Keratinocyte (primary cell): Measurements from ENCODE around the gene CFAP47. TPM values are rescaled to one million over a fixed set of nuclear protein-coding genes. Genes with fewer than 3 reads are reported as not detected.

Experiments used
- DNase-seq: peaks from one replicate; pipeline ENCODE4 v3.0.0-alpha.2; 2011; ENCODE audit warnings: low read depth, missing footprints, low spot score
- FAIRE-seq: peaks from 2 replicates; lab custom pipeline; 2011; peaks lifted over from hg19 to GRCh38; lab: Jason Lieb, UNC
- H2AFZ ChIP-seq: 2 replicates; pipeline ENCODE4 v1.6.0; 2012; ENCODE audit warnings: low read length, control low read depth, inconsistent platforms; ENCODE audit not compliant: control insufficient read depth
- H3K27ac ChIP-seq: 2 replicates; pipeline ENCODE4 v1.5.1; 2011; ENCODE audit warnings: low read length; ENCODE audit not compliant: control insufficient read depth, insufficient read depth
- H3K27me3 ChIP-seq: 3 replicates; pipeline ENCODE4 v1.6.0; 2011; ENCODE audit warnings: low read length; ENCODE audit not compliant: control insufficient read depth, insufficient read depth; ENCODE audit errors: extremely low read depth
- H3K36me3 ChIP-seq, 2 experiments: 2 replicates in 1 of 2; 3 replicates in 1 of 2; pipeline ENCODE4 v1.5.1; 2011; ENCODE audit warnings: low read length in 2 of 2, mild to moderate bottlenecking in 1 of 2; ENCODE audit not compliant: control insufficient read depth in 2 of 2, insufficient read depth in 2 of 2; ENCODE audit errors: extremely low read depth in 1 of 2
- H3K4me1 ChIP-seq: 3 replicates; pipeline ENCODE4 v1.5.1; 2011; ENCODE audit warnings: low read length; ENCODE audit not compliant: control insufficient read depth, insufficient read depth; ENCODE audit errors: extremely low read depth
- H3K4me2 ChIP-seq: 3 replicates; pipeline ENCODE4 v1.6.0; 2011; ENCODE audit warnings: low read depth, low read length; ENCODE audit not compliant: control insufficient read depth, insufficient read depth; ENCODE audit errors: extremely low read depth
- H3K4me3 ChIP-seq, 3 experiments: fragments of 200-600 bp in 1 of 3; sonication (generic) in 1 of 3; 2 replicates in 2 of 3; 3 replicates in 1 of 3; pipeline ENCODE4 v1.5.1; 2011 to 2016; ENCODE audit warnings: low read length in 3 of 3, mild to moderate bottlenecking in 3 of 3, control low read depth in 2 of 3, inconsistent platforms in 1 of 3, low read depth in 1 of 3, mixed read lengths in 1 of 3, mixed run types in 1 of 3, moderate library complexity in 1 of 3; ENCODE audit not compliant: control insufficient read depth in 2 of 3, insufficient read depth in 2 of 3; ENCODE audit errors: extremely low read depth in 1 of 3
- H3K79me2 ChIP-seq: 2 replicates; pipeline ENCODE4 v1.6.0; 2012; ENCODE audit warnings: low read length; ENCODE audit not compliant: control insufficient read depth, insufficient read depth
- H3K9ac ChIP-seq: 3 replicates; pipeline ENCODE4 v1.6.0; 2011; ENCODE audit warnings: low read length; ENCODE audit not compliant: control insufficient read depth, insufficient read depth; ENCODE audit errors: extremely low read depth
- H3K9me1 ChIP-seq: 3 replicates; pipeline ENCODE4 v1.6.0; 2011; ENCODE audit warnings: low read length; ENCODE audit not compliant: control insufficient read depth, insufficient read depth; ENCODE audit errors: extremely low read depth
- H3K9me3 ChIP-seq: 2 replicates; pipeline ENCODE4 v1.5.1; 2012; ENCODE audit warnings: low read depth, low read length; ENCODE audit not compliant: control insufficient read depth
- H4K20me1 ChIP-seq: 3 replicates; pipeline ENCODE4 v1.6.0; 2011; ENCODE audit warnings: low read length; ENCODE audit not compliant: control insufficient read depth, insufficient read depth; ENCODE audit errors: extremely low read depth
- EZH2 ChIP-seq: IDR thresholded peaks from one replicate; pipeline ENCODE4 v1.6.1; 2012; ENCODE audit warnings: inconsistent platforms, mild to moderate bottlenecking, low read length, moderate library complexity
- dilution Hi-C: fragments of 300-500 bp; cut with MboI; formaldehyde crosslinking; loops from one replicate; pipeline ENCODE4 v1.7.0; 2020; ENCODE audit warnings: low sequenced_read_pairs; ENCODE audit not compliant: extremely low pct_ligation_motif_present
- polyA plus RNA-seq, 5 experiments: library from polyadenylated mRNA; depleted of rRNA in 3 of 5; stranded (reverse) in 3 of 5; stranded (forward) in 1 of 5; unstranded in 1 of 5; fragments of >200 nt; gene quantifications; 1 replicate in 1 of 5; 2 replicates in 3 of 5; 3 replicates in 1 of 5; pipeline versions ENCODE4 v1.2.1 to v1.2.3, GENCODE V29; 2011 to 2012; ENCODE audit warnings: missing spikeins in 2 of 5, low read depth in 1 of 5, low replicate concordance in 1 of 5
- small RNA-seq, 3 experiments: library from RNA; depleted of rRNA; stranded (forward); fragments of <200 nt; gene quantifications; one replicate each; pipeline ENCODE3, GENCODE V24; 2012; ENCODE audit warnings: low read depth in 3 of 3, low replicate concordance in 1 of 3; ENCODE audit not compliant: insufficient read length in 3 of 3
- TF ChIP-seq, protein P1 (sequence below), 3 experiments: IDR thresholded peaks in 1 of 3; conservative IDR thresholded peaks in 1 of 3; optimal IDR thresholded peaks in 1 of 3; 2 replicates in 2 of 3; 3 replicates in 1 of 3; pipeline versions ENCODE3 to v1.5.1; 2011; ENCODE audit warnings: low read length in 3 of 3, mild to moderate bottlenecking in 3 of 3, moderate library complexity in 2 of 3, control low read depth in 1 of 3, inconsistent platforms in 1 of 3; ENCODE audit not compliant: insufficient read depth in 2 of 3; ENCODE audit errors: extremely low read depth in 1 of 3

CFAP47 gene
- polyA plus RNA-seq, 1 donor (not counting 4 experiments of a cell fraction or from before 2014, with no cell fraction given): not detected

GRCh38 chrX:36431819-36432218 lies 512.3 kb downstream of the CFAP47 start:
- Histone ChIP-seq H3K79me2 (no peaks in the 10 kb centered on the region), H3K4me3 (no peak overlapping the region), H2AFZ (no peak overlapping the region), H3K9me1 (no peaks in the 10 kb centered on the region), H3K27me3 (no peaks in the 10 kb centered on the region), H3K36me3 (no peaks in the 10 kb centered on the region), H3K9ac (no peak overlapping the region), H3K4me2 (no peak overlapping the region), H3K9me3 (no peaks in the 10 kb centered on the region), H4K20me1 (no peaks in the 10 kb centered on the region), H3K27ac (no peak overlapping the region), H3K4me1 (no peaks in the 10 kb centered on the region)
- dilution Hi-C loops: no loop called here
- no peak for TF ChIP-seq EZH2
- TF ChIP-seq, protein P1, sequence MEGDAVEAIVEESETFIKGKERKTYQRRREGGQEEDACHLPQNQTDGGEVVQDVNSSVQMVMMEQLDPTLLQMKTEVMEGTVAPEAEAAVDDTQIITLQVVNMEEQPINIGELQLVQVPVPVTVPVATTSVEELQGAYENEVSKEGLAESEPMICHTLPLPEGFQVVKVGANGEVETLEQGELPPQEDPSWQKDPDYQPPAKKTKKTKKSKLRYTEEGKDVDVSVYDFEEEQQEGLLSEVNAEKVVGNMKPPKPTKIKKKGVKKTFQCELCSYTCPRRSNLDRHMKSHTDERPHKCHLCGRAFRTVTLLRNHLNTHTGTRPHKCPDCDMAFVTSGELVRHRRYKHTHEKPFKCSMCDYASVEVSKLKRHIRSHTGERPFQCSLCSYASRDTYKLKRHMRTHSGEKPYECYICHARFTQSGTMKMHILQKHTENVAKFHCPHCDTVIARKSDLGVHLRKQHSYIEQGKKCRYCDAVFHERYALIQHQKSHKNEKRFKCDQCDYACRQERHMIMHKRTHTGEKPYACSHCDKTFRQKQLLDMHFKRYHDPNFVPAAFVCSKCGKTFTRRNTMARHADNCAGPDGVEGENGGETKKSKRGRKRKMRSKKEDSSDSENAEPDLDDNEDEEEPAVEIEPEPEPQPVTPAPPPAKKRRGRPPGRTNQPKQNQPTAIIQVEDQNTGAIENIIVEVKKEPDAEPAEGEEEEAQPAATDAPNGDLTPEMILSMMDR (optimal IDR thresholded peaks at IDR 0.05 in 1 of 3, IDR thresholded peaks at IDR 0.05 in 1 of 3, conservative IDR thresholded peaks at IDR 0.05 in 1 of 3; ENCODE audit: extremely low read depth in 1 of 3, insufficient read depth in 2 of 3, low read length in 3 of 3): no peak
- DNase-seq: no peak
- FAIRE-seq: no peak

- FAIRE-seq: no peak
These were observed 515.0 kb downstream of the CFAP47 start for GRCh38 chrX:36434522-36434921.

More at GRCh38 chrX:36434522-36434921, 515.0 kb downstream of the CFAP47 start:
- no peak for DNase-seq
- Histone ChIP-seq H4K20me1 (no peaks in the 10 kb centered on the region), H2AFZ (no peak overlapping the region), H3K27me3 (no peaks in the 10 kb centered on the region), H3K27ac (no peak overlapping the region), H3K79me2 (no peaks in the 10 kb centered on the region), H3K36me3 (no peaks in the 10 kb centered on the region), H3K9me1 (no peaks in the 10 kb centered on the region), H3K4me1 (no peaks in the 10 kb centered on the region), H3K9me3 (no peaks in the 10 kb centered on the region), H3K9ac (no peak overlapping the region), H3K4me2 (no peak overlapping the region), H3K4me3 (no peak overlapping the region)
- TF ChIP-seq, protein P1 (optimal IDR thresholded peaks at IDR 0.05 in 1 of 3, IDR thresholded peaks at IDR 0.05 in 1 of 3, conservative IDR thresholded peaks at IDR 0.05 in 1 of 3; ENCODE audit: extremely low read depth in 1 of 3, insufficient read depth in 2 of 3, low read length in 3 of 3): no peak
- no peak for TF ChIP-seq EZH2
- dilution Hi-C loops: no loop called here

Small RNA genes within 50 kb of the gene (small RNA-seq; reads per million reads assigned to genes)
- gene RNU6-641P: 0 reads per million in 3 experiments

Other genes starting within 250 kb of the CFAP47 start
- not detected in 3 replicates for gene MAGEB16, start 121.4 kb upstream of the CFAP47 start, polyA plus RNA-seq